ENCODE data around the gene STH. TPM values are rescaled to one million over a fixed set of nuclear protein-coding genes. Genes with fewer than 3 reads are reported as not detected.

The STH gene
- total RNA-seq, 1 experiment from 2014 or later: not detected

GRCh38 chr17:46045639-46046038 lies 46.6 kb downstream of the STH start:
- Histone ChIP-seq H3K4me3 (ENCODE audit: low read depth in 2 of 2, low read length in 2 of 2) (no peak overlapping the region), H3K27ac (ENCODE audit: low read length) (no peak overlapping the region), H3K4me1 (ENCODE audit: control insufficient read depth, insufficient read depth, low read length) (no peaks in the 10 kb centered on the region; the same call in 1 of the 2 replicates), H3K9me3 (ENCODE audit: control insufficient read depth, insufficient read depth, low read depth, low read length) (no peaks in the 10 kb centered on the region), H3K36me3 (ENCODE audit: control insufficient read depth, insufficient read depth, low read length) (peaks cover 10% of the 10 kb centered on the region), H3K27me3 (ENCODE audit: control insufficient read depth, insufficient read depth, low read length) (no peaks in the 10 kb centered on the region)
- TF ChIP-seq TCF7L2 (IDR thresholded peaks at IDR 0.05; ENCODE audit: low read depth, low read length) (no peak), CTCF (IDR thresholded peaks at IDR 0.05) (no peak), SIN3A (IDR thresholded peaks at IDR 0.05; ENCODE audit: borderline replicate concordance, insufficient read depth, low read depth, low read length) (no peak), POLR2AphosphoS5 (IDR thresholded peaks at IDR 0.05; ENCODE audit: low read depth, low read length) (no peak)
- TF ChIP-seq, protein P1, sequence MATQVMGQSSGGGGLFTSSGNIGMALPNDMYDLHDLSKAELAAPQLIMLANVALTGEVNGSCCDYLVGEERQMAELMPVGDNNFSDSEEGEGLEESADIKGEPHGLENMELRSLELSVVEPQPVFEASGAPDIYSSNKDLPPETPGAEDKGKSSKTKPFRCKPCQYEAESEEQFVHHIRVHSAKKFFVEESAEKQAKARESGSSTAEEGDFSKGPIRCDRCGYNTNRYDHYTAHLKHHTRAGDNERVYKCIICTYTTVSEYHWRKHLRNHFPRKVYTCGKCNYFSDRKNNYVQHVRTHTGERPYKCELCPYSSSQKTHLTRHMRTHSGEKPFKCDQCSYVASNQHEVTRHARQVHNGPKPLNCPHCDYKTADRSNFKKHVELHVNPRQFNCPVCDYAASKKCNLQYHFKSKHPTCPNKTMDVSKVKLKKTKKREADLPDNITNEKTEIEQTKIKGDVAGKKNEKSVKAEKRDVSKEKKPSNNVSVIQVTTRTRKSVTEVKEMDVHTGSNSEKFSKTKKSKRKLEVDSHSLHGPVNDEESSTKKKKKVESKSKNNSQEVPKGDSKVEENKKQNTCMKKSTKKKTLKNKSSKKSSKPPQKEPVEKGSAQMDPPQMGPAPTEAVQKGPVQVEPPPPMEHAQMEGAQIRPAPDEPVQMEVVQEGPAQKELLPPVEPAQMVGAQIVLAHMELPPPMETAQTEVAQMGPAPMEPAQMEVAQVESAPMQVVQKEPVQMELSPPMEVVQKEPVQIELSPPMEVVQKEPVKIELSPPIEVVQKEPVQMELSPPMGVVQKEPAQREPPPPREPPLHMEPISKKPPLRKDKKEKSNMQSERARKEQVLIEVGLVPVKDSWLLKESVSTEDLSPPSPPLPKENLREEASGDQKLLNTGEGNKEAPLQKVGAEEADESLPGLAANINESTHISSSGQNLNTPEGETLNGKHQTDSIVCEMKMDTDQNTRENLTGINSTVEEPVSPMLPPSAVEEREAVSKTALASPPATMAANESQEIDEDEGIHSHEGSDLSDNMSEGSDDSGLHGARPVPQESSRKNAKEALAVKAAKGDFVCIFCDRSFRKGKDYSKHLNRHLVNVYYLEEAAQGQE (IDR thresholded peaks at IDR 0.05; ENCODE audit: insufficient read depth in 1 of 2, low read depth in 2 of 2, low read length in 1 of 2): no peak
- no peak for ATAC-seq
- DNase-seq (ENCODE audit: low read depth, low spot score): no peak
- CTCF ChIA-PET: no interaction called here
- POLR2A ChIA-PET: no interaction called here
- intact Hi-C loops (cut with micrococcal nuclease; ENCODE audit: unreplicated experiment) (loop anchor here (10.0 kb wide), 1 partner anchor 149 kb away; the partner anchor contains the start of gene KANSL1), in situ Hi-C loops (cut with HindIII; ENCODE audit: low pct_unique_long_range_greater_than_20kb, low sequenced_read_pairs) (no loop called here)
- BruUV-seq (replicated peaks): no TSS peak

- intact Hi-C loops (cut with micrococcal nuclease; ENCODE audit: unreplicated experiment): loop anchor here (10.0 kb wide), 1 partner anchor 148 kb away; the partner anchor contains the start of gene KANSL1
- DNase-seq (ENCODE audit: low read depth, low spot score): no peak
- CTCF ChIA-PET: no interaction called here
- in situ Hi-C loops (cut with HindIII; ENCODE audit: low pct_unique_long_range_greater_than_20kb, low sequenced_read_pairs): no loop called here
- POLR2A ChIA-PET: no interaction called here
- no peak for ATAC-seq
- Histone ChIP-seq H3K9me3 (ENCODE audit: control insufficient read depth, insufficient read depth, low read depth, low read length) (no peaks in the 10 kb centered on the region), H3K4me1 (ENCODE audit: control insufficient read depth, insufficient read depth, low read length) (no peaks in the 10 kb centered on the region; the same call in 1 of the 2 replicates), H3K36me3 (ENCODE audit: control insufficient read depth, insufficient read depth, low read length) (peaks cover 6% of the 10 kb centered on the region; the same call in 1 of the 2 replicates), H3K4me3 (ENCODE audit: low read depth in 2 of 2, low read length in 2 of 2) (no peak overlapping the region), H3K27me3 (ENCODE audit: control insufficient read depth, insufficient read depth, low read length) (no peaks in the 10 kb centered on the region), H3K27ac (ENCODE audit: low read length) (no peak overlapping the region)
- no TSS peak for BruUV-seq (replicated peaks)
- TF ChIP-seq TCF7L2 (IDR thresholded peaks at IDR 0.05; ENCODE audit: low read depth, low read length) (no peak), CTCF (IDR thresholded peaks at IDR 0.05) (no peak)
Measured at GRCh38 chr17:46046957-46047356, 47.9 kb downstream of the STH start.
